ENCODE data around the gene PAXX.

- no peak; the same call in 1 of the 2 replicates for TF ChIP-seq CTCF (IDR thresholded peaks at IDR 0.05; ENCODE audit: low read length)
- no peak for TF ChIP-seq EZH2 (IDR thresholded peaks at IDR 0.05; ENCODE audit: borderline replicate concordance, low read length)
Measured at GRCh38 chr9:137035507-137035834, 43.2 kb downstream of the PAXX start.

Data from OCI-LY1 (cell line).